Right lobe of liver (tissue), 6 donors: ENCODE data around the gene TMEM91. TPM values are rescaled to one million over a fixed set of nuclear protein-coding genes. Genes with fewer than 3 reads are reported as not detected.
A peak's percentile ranks its signal among the peaks of the same experiment; 100 is the strongest.
"Not testable (repeated sequence)": the region's sequence is repeated elsewhere in the genome, so short reads cannot be mapped to it uniquely, and the experiment has no call there.

Experiments used
- ATAC-seq, 4 donors: fragments of 200-7000 bp; cut with Tn5 transposase; one replicate each; pipeline ENCODE4 v1.9.1; 2020; ENCODE audit warnings: mild to moderate bottlenecking in 4 of 4, moderate library complexity in 4 of 4
- DNase-seq, 3 donors: peaks; one replicate each; pipeline ENCODE4 v3.0.0-alpha.2; 2020
- H3K27ac ChIP-seq, 3 donors: fragments of 200-600 bp; one replicate each; pipeline ENCODE4 v1.8.0; 2022
- H3K27me3 ChIP-seq, 2 donors: fragments of 200-600 bp; one replicate each; pipeline ENCODE4 v1.8.0; 2022
- H3K36me3 ChIP-seq, 4 donors: fragments of 200-600 bp; sonication (generic) in 1 of 4; one replicate each; pipeline versions ENCODE4 v1.5.1 to v1.8.0; 2017 to 2022; ENCODE audit warnings: control low read depth in 1 of 4
- H3K4me1 ChIP-seq, 4 donors: fragments of 200-600 bp; sonication (generic) in 1 of 4; one replicate each; pipeline versions ENCODE4 v1.5.1 to v1.8.0; 2017 to 2022; ENCODE audit warnings: control low read depth in 1 of 4
- H3K4me3 ChIP-seq, 3 donors: fragments of 200-600 bp; one replicate each; pipeline ENCODE4 v1.8.0; 2022
- H3K9me3 ChIP-seq, 4 donors: fragments of 200-600 bp; sonication (generic) in 1 of 4; one replicate each; pipeline versions ENCODE4 v1.5.1 to v1.8.0; 2017 to 2022; ENCODE audit warnings: control low read depth in 1 of 4
- CTCF ChIP-seq, 4 donors: fragments of 200-600 bp in 3 of 4; fragments of 450-650 bp in 1 of 4; IDR thresholded peaks; one replicate each; pipeline versions ENCODE4 v1.5.1 to v1.8.0; 2016 to 2022; ENCODE audit warnings: antibody characterized with exemption in 4 of 4, mild to moderate bottlenecking in 2 of 4
- POLR2A ChIP-seq: fragments of 450-650 bp; IDR thresholded peaks from one replicate; pipeline ENCODE4 v1.6.1; 2017; ENCODE audit warnings: antibody characterized with exemption, mild to moderate bottlenecking
- WGBS: methylation state at CpG from one replicate; pipeline ENCODE4 v1.1.6; 2018; ENCODE audit warnings: low coverage, low lambda C conversion rate; ENCODE audit not compliant: insufficient coverage; ENCODE audit errors: missing lambda C conversion rate; 5-methylcytosine and 5-hydroxymethylcytosine counted together
- intact Hi-C, 2 donors: fragments of 100-400 bp; cut with DNase I; formaldehyde crosslinking; loops; one replicate each; pipeline versions ENCODE4 v1.11.2 to v1.14.1; 2022
- total RNA-seq, 6 experiments: library from RNA; depleted of rRNA in 2 of 6; stranded (reverse); fragments of >200 nt in 2 of 6; fragmentation: NEBNext Ultra II Directional in 3 of 6; extraction: Animal tissue kit (Norgen Biotek cat#: 25700) in 3 of 6; gene quantifications; one replicate each; pipeline versions ENCODE4 v1.1.0 to v1.2.4, GENCODE V29; 2016 to 2023
- donor health status: DM: no; HTN: yes; CAD: no.
- donor health status: DM: no; HTN: no; CAD: no.
- donor health status: DM: no; HTN: no; CAD: no.
- donor health status: DM: no; HTN: yes; CAD: no.
- donor health status: DM: no; HTN: yes; CAD: no.

Gene TMEM91
- total RNA-seq, 6 experiments from 2014 or later: 1.8 to 4.1 (median 3.0) TPM

DNA sequence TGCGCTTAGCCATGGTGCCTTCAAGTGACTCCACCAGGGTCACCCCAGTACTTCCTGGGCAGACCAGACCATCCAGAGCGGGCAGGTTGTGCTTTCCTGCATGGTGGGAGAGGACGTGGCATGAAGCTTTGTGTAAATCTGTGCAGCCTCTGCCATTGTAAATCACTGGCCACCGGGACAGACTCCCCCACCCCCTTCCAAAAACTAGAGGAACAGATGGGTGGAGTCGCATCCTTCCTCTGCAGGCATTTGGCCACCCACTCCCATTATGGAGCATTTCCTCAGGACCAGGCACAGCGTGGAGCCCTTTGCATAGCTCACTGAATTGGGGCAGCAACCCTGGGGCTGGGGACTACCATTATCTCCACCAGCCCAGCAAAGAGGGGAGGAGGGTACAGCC lies 29.4 kb downstream of the TMEM91 start:
- H3K27ac ChIP-seq: no peak overlapping the region
- peaks cover 0 to 25% (median 8%) of the 10 kb centered on the region in 4 donors for H3K4me1 ChIP-seq
- intact Hi-C loops: no loop called here
- ATAC-seq (no peak), DNase-seq (no peak)
- H3K27me3 ChIP-seq: no peaks in the 10 kb centered on the region
- H3K9me3 ChIP-seq: no peaks in the 10 kb centered on the region
- 71% methylated on average over 1 of the region's 6 CpGs for WGBS
- H3K36me3 ChIP-seq: no peaks in the 10 kb centered on the region
- H3K4me3 ChIP-seq: no peak overlapping the region
- TF ChIP-seq CTCF (IDR thresholded peaks at IDR 0.05) (no peak), POLR2A (no peak)

DNA sequence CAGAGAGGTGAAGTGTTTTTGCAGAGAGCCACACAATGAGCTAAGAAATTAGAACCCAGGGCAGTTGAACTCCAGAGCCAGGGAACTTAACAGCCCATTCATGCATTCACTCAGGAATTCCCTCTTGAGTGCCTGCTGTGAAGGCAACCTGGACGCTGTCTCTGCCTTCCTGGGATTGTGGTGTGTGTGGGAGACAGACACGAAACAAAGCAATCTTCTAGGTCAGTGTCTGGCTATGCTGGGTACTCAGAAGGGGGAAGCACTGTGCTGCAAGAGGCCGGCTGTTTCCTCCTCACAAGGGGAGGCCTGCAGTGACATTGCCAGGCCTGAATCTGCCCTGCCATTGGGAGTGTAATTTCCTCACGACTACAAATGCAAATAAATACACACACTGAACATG lies 30.9 kb downstream of the TMEM91 start:
- TF ChIP-seq POLR2A: no peak
- no peak for TF ChIP-seq CTCF (IDR thresholded peaks at IDR 0.05)
- Histone ChIP-seq H3K27me3 (no peaks in the 10 kb centered on the region), H3K4me1 (peaks cover 0 to 25% (median 8%) of the 10 kb centered on the region in 4 donors), H3K36me3 (no peaks in the 10 kb centered on the region), H3K27ac (no peak overlapping the region), H3K4me3 (no peak overlapping the region), H3K9me3 (no peaks in the 10 kb centered on the region)
- peak in 2 of 4 donors; percentile 17 to 54 for ATAC-seq
- intact Hi-C loops: no loop called here
- DNase-seq: no peak
- 40% methylated on average over 4 of the region's 4 CpGs for WGBS

- 83% methylated on average over 4 of the region's 4 CpGs for WGBS
- H3K9me3 ChIP-seq: no peaks in the 10 kb centered on the region
- H3K4me3 ChIP-seq: no peak overlapping the region
- no peak for TF ChIP-seq CTCF (IDR thresholded peaks at IDR 0.05)
- TF ChIP-seq POLR2A: no peak
- H3K27ac ChIP-seq: no peak overlapping the region
- no peaks in the 10 kb centered on the region for H3K27me3 ChIP-seq
- intact Hi-C loops: no loop called here
- DNase-seq: no peak
- ATAC-seq: no peak
- peaks cover 0 to 22% (median 8%) of the 10 kb centered on the region in 4 donors for H3K4me1 ChIP-seq
- H3K36me3 ChIP-seq: peaks cover 0 to 6% (median 3%) of the 10 kb centered on the region in 4 donors
These were observed 31.9 kb downstream of the TMEM91 start for GRCh38 chr19:41408256-41408655.

- DNase-seq, H3K27me3 ChIP-seq, ATAC-seq, H3K9me3 ChIP-seq, H3K4me3 ChIP-seq, intact Hi-C loops: not testable (repeated sequence)
- 70% methylated on average over 2 of the region's 5 CpGs for WGBS
- H3K36me3 ChIP-seq: peaks cover 0 to 11% (median 4%) of the 10 kb centered on the region in 4 donors
- peak overlapping the region; percentile 12 to 46 (median 41) for H3K27ac ChIP-seq
- peaks cover 0 to 19% (median 8%) of the 10 kb centered on the region in 4 donors for H3K4me1 ChIP-seq
These were observed 32.5 kb downstream of the TMEM91 start for GRCh38 chr19:41408846-41409245.

GRCh38 chr19:41409288-41409687 lies 33.0 kb downstream of the TMEM91 start:
- H3K36me3 ChIP-seq: peaks cover 0 to 16% (median 6%) of the 10 kb centered on the region in 4 donors

More at GRCh38 chr19:41409288-41409687, 33.0 kb downstream of the TMEM91 start:
- H3K4me1 ChIP-seq: peaks cover 0 to 19% (median 8%) of the 10 kb centered on the region in 4 donors
- H3K27me3 ChIP-seq: no peaks in the 10 kb centered on the region
- TF ChIP-seq CTCF (IDR thresholded peaks at IDR 0.05) (no peak), POLR2A (no peak)
- intact Hi-C loops: no loop called here
- 36% methylated on average over 4 of the region's 4 CpGs for WGBS
- peak in 1 of 3 donors; percentile 45 for DNase-seq
- no peaks in the 10 kb centered on the region for H3K9me3 ChIP-seq
- H3K27ac ChIP-seq: peak overlapping the region; percentile 12 to 46 (median 41)
- H3K4me3 ChIP-seq: no peak overlapping the region
- ATAC-seq: peak; percentile 85 to 96 (median 92)
